ENCODE data around the gene CHID1. TPM values are rescaled to one million over a fixed set of nuclear protein-coding genes. Genes with fewer than 3 reads are reported as not detected.

The CHID1 gene
- total and polyA plus RNA-seq, 2 donors (not counting 1 experiment from before 2014, with no cell fraction given), result 31.0 to 68.1 TPM

DNA sequence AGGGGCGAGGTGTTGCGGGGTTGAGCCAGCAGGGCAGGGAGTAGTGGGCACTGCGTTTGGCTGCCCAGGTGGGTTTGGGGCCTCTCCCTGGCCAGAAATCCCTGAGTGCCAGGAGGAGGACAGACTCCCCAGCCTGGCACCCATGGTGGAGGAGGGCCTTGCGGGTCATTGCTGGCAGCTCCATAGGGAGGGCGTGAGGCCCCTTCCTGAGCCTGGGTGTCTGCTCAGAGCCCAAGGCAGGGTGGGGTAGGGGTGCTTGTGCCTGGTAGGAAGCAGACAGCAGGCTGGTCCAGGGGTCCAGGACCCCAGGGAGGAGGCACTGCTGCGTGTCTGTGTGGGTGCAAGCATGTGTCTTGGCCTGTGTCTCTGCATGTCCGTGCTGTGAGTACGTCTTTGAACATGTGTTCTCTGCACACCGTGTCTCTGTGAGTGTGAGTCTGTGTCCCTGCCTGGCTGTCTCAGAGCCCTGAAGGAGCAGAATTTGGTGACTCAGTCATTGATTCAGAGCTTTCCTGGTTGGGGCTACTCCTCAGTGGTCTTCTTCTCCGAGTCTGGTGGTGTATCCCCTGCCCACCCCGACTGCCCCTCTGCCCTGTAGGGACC, 64.0 kb downstream of the CHID1 start:
- no peak overlapping the region for H3K4me2 ChIP-seq (replicated peaks; ENCODE audit: low read depth, low read length, poor library complexity, severe bottlenecking)
- H3K79me2 ChIP-seq (ENCODE audit: control insufficient read depth, insufficient read depth, low read length), result peaks cover 7% of the 10 kb centered on the region
- no peak overlapping the region for H3K27ac Mint-ChIP-seq
- no peaks in the 10 kb centered on the region for H3K9me3 Mint-ChIP-seq (ENCODE audit: insufficient read depth)
- ATAC-seq (ENCODE audit: low read depth), result no peak
- H3K27ac ChIP-seq (ENCODE audit: low read length in 2 of 2), result no peak overlapping the region
- no peak overlapping the region for H3K4me3 ChIP-seq (ENCODE audit: control extremely low read depth in 1 of 5, extremely low read depth in 1 of 5, insufficient read depth in 1 of 5, low read depth in 2 of 5, low read length in 4 of 5)
- H3K4me1 Mint-ChIP-seq, result peaks cover 20% of the 10 kb centered on the region
- CTCF ChIA-PET, result interaction anchor here (0.8 to 3.1 kb wide), 2 partner anchors 12 to 204 kb away, joined by 3 to 26 read pairs; no protein-coding TSS in a partner anchor
- POLR2A ChIA-PET, result no interaction called here
- H3K36me3 ChIP-seq (replicated peaks in 1 of 2; ENCODE audit: control extremely low read depth in 1 of 2, control insufficient read depth in 1 of 2, extremely low read depth in 1 of 2, insufficient read depth in 2 of 2, low read length in 1 of 2), result no peaks in the 10 kb centered on the region
- 76% methylated on average over 11 of the region's 11 CpGs for WGBS (ENCODE audit: insufficient coverage)
- H2AFZ ChIP-seq (ENCODE audit: insufficient read depth, low read depth, low read length, poor library complexity, severe bottlenecking), result no peak overlapping the region
- no peak overlapping the region for H3K9ac ChIP-seq (ENCODE audit: low read length)
- DNase-seq, result no peak
- no peaks in the 10 kb centered on the region for H3K27me3 Mint-ChIP-seq
- H3K4me1 ChIP-seq (ENCODE audit: control insufficient read depth in 2 of 2, insufficient read depth in 2 of 2, low read length in 2 of 2), result peaks cover 28 to 39% of the 10 kb centered on the region in 2 donors
- no peak overlapping the region for H3K4me3 Mint-ChIP-seq
- TF ChIP-seq, protein P1, sequence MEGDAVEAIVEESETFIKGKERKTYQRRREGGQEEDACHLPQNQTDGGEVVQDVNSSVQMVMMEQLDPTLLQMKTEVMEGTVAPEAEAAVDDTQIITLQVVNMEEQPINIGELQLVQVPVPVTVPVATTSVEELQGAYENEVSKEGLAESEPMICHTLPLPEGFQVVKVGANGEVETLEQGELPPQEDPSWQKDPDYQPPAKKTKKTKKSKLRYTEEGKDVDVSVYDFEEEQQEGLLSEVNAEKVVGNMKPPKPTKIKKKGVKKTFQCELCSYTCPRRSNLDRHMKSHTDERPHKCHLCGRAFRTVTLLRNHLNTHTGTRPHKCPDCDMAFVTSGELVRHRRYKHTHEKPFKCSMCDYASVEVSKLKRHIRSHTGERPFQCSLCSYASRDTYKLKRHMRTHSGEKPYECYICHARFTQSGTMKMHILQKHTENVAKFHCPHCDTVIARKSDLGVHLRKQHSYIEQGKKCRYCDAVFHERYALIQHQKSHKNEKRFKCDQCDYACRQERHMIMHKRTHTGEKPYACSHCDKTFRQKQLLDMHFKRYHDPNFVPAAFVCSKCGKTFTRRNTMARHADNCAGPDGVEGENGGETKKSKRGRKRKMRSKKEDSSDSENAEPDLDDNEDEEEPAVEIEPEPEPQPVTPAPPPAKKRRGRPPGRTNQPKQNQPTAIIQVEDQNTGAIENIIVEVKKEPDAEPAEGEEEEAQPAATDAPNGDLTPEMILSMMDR (IDR thresholded peaks at IDR 0.05), result no peak
- TF ChIP-seq EZH2 (IDR thresholded peaks at IDR 0.05; ENCODE audit: borderline replicate concordance, insufficient read depth, low read depth, low read length, poor library complexity, severe bottlenecking), result no peak
- peaks cover 0 to 48% (median 11%) of the 10 kb centered on the region in 4 experiments for H3K27me3 ChIP-seq (replicated peaks in 1 of 4; ENCODE audit: control extremely low read depth in 1 of 4, control insufficient read depth in 3 of 4, insufficient read depth in 4 of 4, low read length in 3 of 4)
- H4K20me1 ChIP-seq (ENCODE audit: control insufficient read depth, insufficient read depth, low read length, poor library complexity, severe bottlenecking), result peaks cover 15% of the 10 kb centered on the region
- intact Hi-C loops (cut with micrococcal nuclease), result no loop called here
- no peaks in the 10 kb centered on the region for H3K9me3 ChIP-seq (ENCODE audit: control extremely low read depth in 1 of 3, control insufficient read depth in 2 of 3, insufficient read depth in 1 of 3, low read length in 2 of 3)

DNA sequence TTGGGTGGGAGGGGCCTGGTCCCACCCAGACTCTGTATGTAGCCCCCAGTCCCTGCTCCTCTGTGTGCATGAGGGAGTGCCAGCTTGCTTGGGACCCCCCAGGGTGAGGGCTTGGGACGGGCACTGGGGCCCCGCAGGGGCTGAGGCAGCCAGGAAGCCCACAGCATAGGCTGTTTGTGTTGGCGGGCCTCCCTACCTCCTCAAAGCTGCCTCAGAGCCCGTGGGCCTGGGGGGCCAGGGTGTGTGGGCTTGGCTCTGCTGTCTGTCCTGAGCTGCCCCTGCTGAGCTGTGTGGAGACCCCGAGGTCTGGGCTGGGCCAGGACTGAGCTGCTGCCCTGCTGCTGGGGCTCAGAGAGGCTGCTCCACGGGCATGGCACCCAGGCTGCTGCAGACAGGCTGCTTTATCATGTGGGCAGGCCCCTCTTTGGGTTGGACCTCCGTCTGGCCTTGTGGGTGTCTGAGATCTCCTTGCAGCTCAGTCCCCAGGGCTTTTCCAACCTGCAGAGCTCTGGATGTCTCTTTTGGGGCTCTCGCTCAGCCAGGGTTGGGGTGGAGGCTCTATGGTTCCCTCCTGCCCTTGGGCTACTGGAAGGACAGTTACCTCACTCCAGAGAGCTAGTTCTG, 64.6 kb downstream of the CHID1 start:
- H3K4me3 Mint-ChIP-seq, result no peak overlapping the region

More for the DNA sequence above, 64.6 kb downstream of the CHID1 start:
- H3K27me3 Mint-ChIP-seq, result no peaks in the 10 kb centered on the region
- Histone ChIP-seq H2AFZ (ENCODE audit: insufficient read depth, low read depth, low read length, poor library complexity, severe bottlenecking) (no peak overlapping the region), H3K79me2 (ENCODE audit: control insufficient read depth, insufficient read depth, low read length) (peaks cover 14% of the 10 kb centered on the region), H3K4me2 (replicated peaks; ENCODE audit: low read depth, low read length, poor library complexity, severe bottlenecking) (no peak overlapping the region), H4K20me1 (ENCODE audit: control insufficient read depth, insufficient read depth, low read length, poor library complexity, severe bottlenecking) (peaks cover 21% of the 10 kb centered on the region), H3K9ac (ENCODE audit: low read length) (no peak overlapping the region), H3K4me1 (ENCODE audit: control insufficient read depth in 2 of 2, insufficient read depth in 2 of 2, low read length in 2 of 2) (peaks cover 33 to 45% of the 10 kb centered on the region in 2 donors), H3K27me3 (replicated peaks in 1 of 4; ENCODE audit: control extremely low read depth in 1 of 4, control insufficient read depth in 3 of 4, insufficient read depth in 4 of 4, low read length in 3 of 4) (peaks cover 0 to 48% (median 11%) of the 10 kb centered on the region in 4 experiments), H3K36me3 (replicated peaks in 1 of 2; ENCODE audit: control extremely low read depth in 1 of 2, control insufficient read depth in 1 of 2, extremely low read depth in 1 of 2, insufficient read depth in 2 of 2, low read length in 1 of 2) (no peaks in the 10 kb centered on the region), H3K9me3 (ENCODE audit: control extremely low read depth in 1 of 3, control insufficient read depth in 2 of 3, insufficient read depth in 1 of 3, low read length in 2 of 3) (no peaks in the 10 kb centered on the region), H3K27ac (ENCODE audit: low read length in 2 of 2) (no peak overlapping the region), H3K4me3 (ENCODE audit: control extremely low read depth in 1 of 5, extremely low read depth in 1 of 5, insufficient read depth in 1 of 5, low read depth in 2 of 5, low read length in 4 of 5) (no peak overlapping the region)
- no peak overlapping the region for H3K27ac Mint-ChIP-seq
- CTCF ChIA-PET, result interaction anchor here (0.8 kb wide), 1 partner anchor 12 kb away, joined by 3 read pairs; no protein-coding TSS in a partner anchor
- no peak for ATAC-seq (ENCODE audit: low read depth)
- DNase-seq, result no peak
- intact Hi-C loops (cut with micrococcal nuclease), result no loop called here
- no peaks in the 10 kb centered on the region for H3K9me3 Mint-ChIP-seq (ENCODE audit: insufficient read depth)
- no peak for TF ChIP-seq EZH2 (IDR thresholded peaks at IDR 0.05; ENCODE audit: borderline replicate concordance, insufficient read depth, low read depth, low read length, poor library complexity, severe bottlenecking)
- TF ChIP-seq, protein P1 (IDR thresholded peaks at IDR 0.05), result no peak
- H3K4me1 Mint-ChIP-seq, result peaks cover 25% of the 10 kb centered on the region
- POLR2A ChIA-PET, result no interaction called here
- 54% methylated on average over 8 of the region's 8 CpGs for WGBS (ENCODE audit: insufficient coverage)
